ENCODE results near the gene CERS6.

- TF ChIP-seq CTCF (IDR thresholded peaks at IDR 0.05; ENCODE audit: poor library complexity) (no peak), EZH2 (IDR thresholded peaks at IDR 0.05; ENCODE audit: borderline replicate concordance) (no peak), EZH2phosphoT487 (IDR thresholded peaks at IDR 0.05; ENCODE audit: low read depth, severe bottlenecking, unreplicated experiment) (no peak)
Measured at GRCh38 chr2:168626096-168626495, 170.0 kb downstream of the CERS6 start.
